HepG2 (cell line): ENCODE results near the gene FKBP1A. TPM values are rescaled to one million over a fixed set of nuclear protein-coding genes. Genes with fewer than 3 reads are reported as not detected.
A peak's percentile ranks its signal among the peaks of the same experiment; 100 is the strongest.

Experiments
- ADNP ChIP-seq: sonication (generic); formaldehyde crosslinking; IDR thresholded peaks from 2 replicates; pipeline ENCODE4 v1.4.0; 2020; ENCODE audit warnings: missing genetic modification reagents
- HMG20B ChIP-seq: conservative IDR thresholded peaks from 2 replicates; pipeline ENCODE4 v1.6.1; 2016; ENCODE audit warnings: missing genetic modification reagents, missing compliant biosample characterization
- HNRNPLL ChIP-seq: fragments of 200-400 bp; formaldehyde crosslinking; IDR thresholded peaks from 2 replicates; pipeline ENCODE4 v1.6.1; 2017; ENCODE audit warnings: mild to moderate bottlenecking, low read depth, low read length; ENCODE audit not compliant: poor library complexity, severe bottlenecking
- KDM5B ChIP-seq: sonication (generic); formaldehyde crosslinking; IDR thresholded peaks from 2 replicates; pipeline ENCODE4 v1.4.0; 2020; ENCODE audit warnings: missing genetic modification reagents, mild to moderate bottlenecking, borderline replicate concordance
- NCOR1 ChIP-seq: fragments of 200-600 bp; sonication (generic); IDR thresholded peaks from 2 replicates; pipeline ENCODE4 v1.7.0; 2017; ENCODE audit warnings: antibody characterized with exemption, low read length, borderline replicate concordance
- NFATC3 ChIP-seq: sonication (generic); formaldehyde crosslinking; IDR thresholded peaks from 2 replicates; pipeline ENCODE4 v1.5.1; 2020; ENCODE audit warnings: mild to moderate bottlenecking, missing genetic modification reagents
- PPARG ChIP-seq: conservative IDR thresholded peaks from 2 replicates; pipeline ENCODE4 v1.6.1; 2016; ENCODE audit warnings: missing biosample characterization, missing genetic modification reagents
- PREB ChIP-seq: sonication (generic); formaldehyde crosslinking; IDR thresholded peaks from 2 replicates; pipeline ENCODE4 v1.4.0; 2020; ENCODE audit warnings: missing genetic modification reagents
- RFX3 ChIP-seq: IDR thresholded peaks from 2 replicates; pipeline ENCODE4 v1.6.1; 2016; ENCODE audit warnings: missing biosample characterization, missing genetic modification reagents
- SMAD3 ChIP-seq: sonication (generic); formaldehyde crosslinking; IDR thresholded peaks from 2 replicates; pipeline ENCODE4 v1.4.0; 2020; ENCODE audit warnings: missing genetic modification reagents
- THAP8 ChIP-seq: sonication (generic); formaldehyde crosslinking; IDR thresholded peaks from 2 replicates; pipeline ENCODE4 v1.5.1; 2020; ENCODE audit warnings: missing genetic modification reagents, mild to moderate bottlenecking, borderline replicate concordance
- ZBTB33 ChIP-seq: sonication (generic); formaldehyde crosslinking; IDR thresholded peaks from 2 replicates; pipeline ENCODE4 v1.4.0; 2020; ENCODE audit warnings: missing genetic modification reagents
- ZFP1 ChIP-seq: IDR thresholded peaks from 2 replicates; pipeline ENCODE4 v1.6.1; 2016
- ZMYM2 ChIP-seq: sonication (generic); formaldehyde crosslinking; IDR thresholded peaks from 2 replicates; pipeline ENCODE4 v1.8.0; 2022; ENCODE audit warnings: mild to moderate bottlenecking, missing genetic modification reagents
- ZNF143 ChIP-seq: sonication (generic); formaldehyde crosslinking; IDR thresholded peaks from 2 replicates; pipeline ENCODE4 v1.4.0; 2020; ENCODE audit warnings: missing genetic modification reagents
- ZNF235 ChIP-seq: sonication (generic); formaldehyde crosslinking; IDR thresholded peaks from 2 replicates; pipeline ENCODE4 v1.8.1; 2023; ENCODE audit warnings: mild to moderate bottlenecking, missing genetic modification reagents, borderline replicate concordance
- ZNF276 ChIP-seq: sonication (generic); formaldehyde crosslinking; IDR thresholded peaks from 2 replicates; pipeline ENCODE4 v1.4.0; 2020; ENCODE audit warnings: mild to moderate bottlenecking, low read depth, missing genetic modification reagents
- ZNF547 ChIP-seq: sonication (generic); formaldehyde crosslinking; IDR thresholded peaks from 2 replicates; pipeline ENCODE4 v1.5.1; 2020; ENCODE audit warnings: mild to moderate bottlenecking, missing genetic modification reagents
- ZNF782 ChIP-seq: sonication (generic); formaldehyde crosslinking; IDR thresholded peaks from 2 replicates; pipeline ENCODE4 v1.4.0; 2020; ENCODE audit warnings: missing genetic modification reagents, mild to moderate bottlenecking, borderline replicate concordance
- polyA plus RNA-seq, 8 experiments: library from polyadenylated mRNA; depleted of rRNA in 3 of 8; stranded (reverse) in 7 of 8; unstranded in 1 of 8; fragments of >200 nt; fragmentation: Illumina TruSeq in 4 of 8; extraction: Trizol in 4 of 8; gene quantifications; 2 replicates each; pipeline versions ENCODE4 v1.2.1 to v1.2.3, GENCODE V29; 2011 to 2016; ENCODE audit warnings: low read depth in 4 of 8, missing spikeins in 1 of 8, mixed read lengths in 1 of 8; ENCODE audit not compliant: insufficient read depth in 1 of 8
- total RNA-seq, 5 experiments: library from RNA; depleted of rRNA; stranded (reverse); fragments of >200 nt; fragmentation: Illumina TruSeq; extraction: Trizol; gene quantifications; 2 replicates each; pipeline ENCODE4 v1.2.3, GENCODE V29; 2016; ENCODE audit warnings: low read depth in 1 of 5
- TF ChIP-seq, protein P1 (sequence below): sonication (generic); formaldehyde crosslinking; IDR thresholded peaks from 2 replicates; pipeline ENCODE4 v1.8.0; 2022; ENCODE audit warnings: mild to moderate bottlenecking, missing genetic modification reagents, borderline replicate concordance
- TF ChIP-seq, protein P2 (sequence below): sonication (generic); formaldehyde crosslinking; IDR thresholded peaks from 2 replicates; pipeline ENCODE4 v1.4.0; 2020; ENCODE audit warnings: missing genetic modification reagents

FKBP1A gene
- total and polyA plus RNA-seq, 2 of the 13 experiments (the other 11 are each of a cell fraction or from before 2014, with no cell fraction given), result 119 to 468 TPM

- TF ChIP-seq ZNF276, result no peak
- no peak for TF ChIP-seq ZFP1 (CRISPR knock-in tag)
- no peak for TF ChIP-seq NCOR1
- TF ChIP-seq KDM5B (CRISPR knock-in tag), result peak; percentile 69; the same call in 1 of the 2 replicates
- no peak for TF ChIP-seq ZMYM2 (CRISPR knock-in tag)
- no peak; the same call in 1 of the 2 replicates for TF ChIP-seq THAP8
- peak; percentile 82 for TF ChIP-seq ZNF547 (CRISPR knock-in tag)
- no peak for TF ChIP-seq PREB
- TF ChIP-seq SMAD3 (CRISPR knock-in tag), result peak; percentile 90
- TF ChIP-seq, protein P1, sequence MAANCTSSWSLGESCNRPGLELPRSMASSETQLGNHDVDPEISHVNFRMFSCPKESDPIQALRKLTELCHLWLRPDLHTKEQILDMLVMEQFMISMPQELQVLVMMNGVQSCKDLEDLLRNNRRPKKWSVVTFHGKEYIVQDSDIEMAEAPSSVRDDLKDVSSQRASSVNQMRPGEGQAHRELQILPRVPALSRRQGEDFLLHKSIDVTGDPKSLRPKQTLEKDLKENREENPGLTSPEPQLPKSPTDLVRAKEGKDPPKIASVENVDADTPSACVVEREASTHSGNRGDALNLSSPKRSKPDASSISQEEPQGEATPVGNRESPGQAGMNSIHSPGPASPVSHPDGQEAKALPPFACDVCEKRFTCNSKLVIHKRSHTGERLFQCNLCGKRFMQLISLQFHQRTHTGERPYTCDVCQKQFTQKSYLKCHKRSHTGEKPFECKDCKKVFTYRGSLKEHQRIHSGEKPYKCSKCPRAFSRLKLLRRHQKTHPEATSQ (CRISPR knock-in tag), result no peak
- TF ChIP-seq ZNF235 (CRISPR knock-in tag), result peak; percentile 75; the same call in 1 of the 2 replicates
- TF ChIP-seq ZNF143 (CRISPR knock-in tag), result no peak; the same call in 1 of the 2 replicates
- TF ChIP-seq, protein P2, sequence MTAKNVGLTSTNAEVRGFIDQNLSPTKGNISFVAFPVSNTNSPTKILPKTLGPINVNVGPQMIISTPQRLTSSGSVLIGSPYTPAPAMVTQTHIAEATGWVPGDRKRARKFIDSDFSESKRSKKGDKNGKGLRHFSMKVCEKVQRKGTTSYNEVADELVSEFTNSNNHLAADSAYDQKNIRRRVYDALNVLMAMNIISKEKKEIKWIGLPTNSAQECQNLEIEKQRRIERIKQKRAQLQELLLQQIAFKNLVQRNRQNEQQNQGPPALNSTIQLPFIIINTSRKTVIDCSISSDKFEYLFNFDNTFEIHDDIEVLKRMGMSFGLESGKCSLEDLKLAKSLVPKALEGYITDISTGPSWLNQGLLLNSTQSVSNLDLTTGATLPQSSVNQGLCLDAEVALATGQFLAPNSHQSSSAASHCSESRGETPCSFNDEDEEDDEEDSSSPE (CRISPR knock-in tag), result peak; percentile 78
- TF ChIP-seq ZNF782, result no peak
- peak; percentile 9; the same call in 1 of the 2 replicates for TF ChIP-seq RFX3 (CRISPR knock-in tag)
- 0 out of 2 replicates have a peak, but pooled peaks have one; percentile 38 for TF ChIP-seq ZBTB33 (CRISPR knock-in tag)
- TF ChIP-seq HMG20B (CRISPR knock-in tag), result 0 out of 2 replicates have a peak, but pooled peaks have one; percentile 14
- TF ChIP-seq PPARG (CRISPR knock-in tag), result peak; percentile 65; the same call in 1 of the 2 replicates
- peak; percentile 92 for TF ChIP-seq HNRNPLL
- TF ChIP-seq ADNP (CRISPR knock-in tag), result no peak
- TF ChIP-seq NFATC3 (CRISPR knock-in tag), result no peak
These were observed at the start of gene FKBP1A (continued) for GRCh38 chr20:1392693-1393506.
